HG02885 (cell line): Measurements from ENCODE around the gene MZT2B.
"Not testable (repeated sequence)": the region's sequence is repeated elsewhere in the genome, so short reads cannot be mapped to it uniquely, and the experiment has no call there.

ENCODE experiments used
- ATAC-seq: cut with Tn5 transposase; IDR thresholded peaks from one replicate; pipeline ENCODE4 v1.9.1; 2021; ENCODE audit warnings: mild to moderate bottlenecking; ENCODE audit not compliant: unreplicated experiment, poor library complexity

Gene MZT2B, protein sequence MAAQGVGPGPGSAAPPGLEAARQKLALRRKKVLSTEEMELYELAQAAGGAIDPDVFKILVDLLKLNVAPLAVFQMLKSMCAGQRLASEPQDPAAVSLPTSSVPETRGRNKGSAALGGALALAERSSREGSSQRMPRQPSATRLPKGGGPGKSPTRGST

DNA sequence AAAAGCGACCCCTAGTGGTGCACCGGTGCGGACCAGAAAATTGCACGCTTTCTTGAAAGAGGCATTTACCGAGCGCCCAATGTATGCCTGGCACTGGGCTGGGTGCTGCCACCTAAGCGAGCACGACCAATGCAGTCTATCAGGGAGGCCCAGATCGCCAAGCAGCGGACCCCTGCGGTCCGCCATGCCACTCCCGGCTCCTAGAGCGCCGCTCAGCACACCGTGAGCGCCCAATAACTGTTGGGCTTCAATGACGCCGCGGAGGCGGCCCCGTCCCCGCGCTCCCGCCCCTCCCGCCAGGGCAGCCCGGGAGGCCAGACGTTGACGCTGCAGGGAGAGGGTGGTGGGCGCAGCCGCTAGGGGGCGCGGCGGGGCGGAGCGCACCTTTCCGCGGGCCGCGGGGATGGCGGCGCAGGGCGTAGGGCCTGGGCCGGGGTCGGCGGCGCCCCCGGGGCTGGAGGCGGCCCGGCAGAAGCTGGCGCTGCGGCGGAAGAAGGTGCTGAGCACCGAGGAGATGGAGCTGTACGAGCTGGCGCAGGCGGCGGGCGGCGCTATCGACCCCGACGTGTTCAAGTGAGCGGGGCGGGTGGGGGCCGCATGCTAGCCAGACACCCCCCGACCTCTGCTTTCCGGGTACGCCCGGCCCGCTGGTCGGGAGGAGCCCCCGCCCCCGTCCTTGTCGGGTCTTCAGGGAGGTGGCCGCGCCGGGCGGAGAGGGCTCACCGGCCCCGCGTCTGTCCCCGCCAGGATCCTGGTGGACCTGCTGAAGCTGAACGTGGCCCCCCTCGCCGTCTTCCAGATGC is at the start of gene MZT2B:
Gene MZT2B (plus strand): TSS at position 383 of the 803 bp plus-strand sequence. CDS start 21 bp downstream, at position 404.
- ATAC-seq, result peak; percentile 80

DNA sequence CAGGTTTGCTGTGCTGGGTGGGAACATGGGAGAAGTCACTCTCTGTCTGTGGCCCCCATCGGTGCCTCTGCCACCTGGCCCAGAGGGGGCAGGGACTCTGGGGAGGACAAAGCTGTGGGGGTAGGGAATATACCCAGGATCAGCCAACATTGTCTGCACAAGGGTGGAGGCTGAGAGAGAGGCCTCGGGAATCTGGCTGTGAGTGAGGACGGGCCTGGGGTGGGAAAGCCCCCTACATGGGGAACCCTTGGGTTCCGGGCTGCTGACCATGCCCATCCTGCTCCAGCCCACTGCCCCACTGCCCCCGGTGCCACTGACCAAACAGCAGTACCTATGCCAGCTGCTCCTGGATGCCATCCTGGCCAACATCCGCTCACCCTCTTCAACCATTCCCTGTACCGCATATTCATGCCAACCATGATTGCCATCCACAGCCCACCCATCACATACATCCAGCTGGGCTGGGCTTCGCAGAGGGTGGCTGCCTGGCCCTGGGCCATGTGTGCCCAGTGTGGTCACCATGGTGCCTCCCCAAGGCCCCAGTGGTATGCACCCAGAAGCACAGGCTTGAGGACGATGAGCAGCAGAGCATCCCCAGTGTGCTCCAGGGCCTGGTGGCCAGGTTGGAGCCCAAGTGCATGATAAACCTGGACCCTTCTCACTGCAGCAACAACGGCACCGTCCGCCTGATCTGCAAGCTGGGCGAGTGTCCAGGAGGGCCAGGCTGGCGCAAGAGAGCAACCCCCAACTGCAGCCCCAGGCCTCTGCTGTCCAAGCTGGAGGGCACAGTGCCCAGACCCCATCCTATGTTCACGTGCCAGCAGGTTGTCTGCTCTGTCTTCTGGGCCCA is 46.1 kb upstream of the MZT2B start:
- ATAC-seq, result no peak

DNA sequence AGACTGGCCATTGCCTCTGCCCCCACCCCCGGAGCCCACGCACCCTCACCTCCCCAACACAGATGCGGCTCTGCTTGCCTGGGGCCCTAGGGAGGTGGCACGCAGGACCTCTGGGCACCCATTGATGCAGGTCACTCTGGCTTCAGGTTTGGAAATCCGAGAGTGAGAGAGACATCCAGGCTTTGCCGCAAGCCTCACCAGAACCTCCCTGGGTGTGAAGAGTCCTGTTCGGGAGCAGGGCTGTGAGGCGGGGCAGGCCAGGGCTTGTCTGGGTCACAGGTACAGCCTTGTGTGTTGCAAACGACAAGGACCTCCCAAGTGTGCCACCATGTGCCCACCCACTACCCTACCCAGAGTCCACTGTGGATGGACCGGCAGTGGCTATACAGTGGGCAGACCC is 45.5 kb upstream of the MZT2B start:
- not testable (repeated sequence) for ATAC-seq

DNA sequence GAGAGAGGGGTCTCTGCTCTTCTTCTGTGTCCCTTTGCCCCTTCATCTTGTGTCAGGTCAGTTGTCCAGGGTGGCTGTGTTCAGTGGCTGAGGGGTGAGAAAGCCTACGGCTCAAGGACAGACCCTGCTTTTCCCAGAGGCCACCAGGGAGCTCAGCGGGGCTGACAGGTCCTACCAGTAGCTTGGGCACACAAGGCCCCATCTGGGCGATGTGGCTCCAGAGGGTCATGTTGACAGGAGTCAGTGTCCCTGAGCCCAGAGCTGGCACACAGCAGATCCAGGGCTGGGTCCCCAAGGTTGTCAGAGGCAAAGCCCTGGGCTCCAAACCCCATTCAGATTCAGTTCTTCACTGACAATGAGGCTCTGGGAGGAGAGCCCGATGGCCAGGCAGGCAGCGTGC is 44.9 kb upstream of the MZT2B start:
- ATAC-seq, result not testable (repeated sequence)

DNA sequence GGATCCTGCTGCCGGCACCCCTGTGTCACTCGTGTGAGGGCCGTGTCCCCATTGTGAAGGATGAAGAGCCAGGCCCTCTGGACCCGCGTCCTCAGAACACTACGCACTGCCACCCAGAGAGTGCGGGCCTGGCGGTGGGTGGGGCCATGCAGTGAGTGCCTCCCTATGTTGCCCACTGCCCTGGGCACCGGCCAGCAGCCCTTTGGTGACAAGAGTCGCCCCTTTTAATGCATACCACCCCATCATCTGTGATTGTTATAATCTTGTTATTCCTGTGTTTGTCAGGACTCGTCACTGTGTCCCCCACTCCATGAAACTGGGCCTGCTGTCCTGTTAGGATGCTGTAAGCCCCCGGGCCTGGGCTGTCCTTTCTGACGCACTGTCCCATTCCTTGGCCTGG is 43.7 kb upstream of the MZT2B start:
- not testable (repeated sequence) for ATAC-seq

DNA sequence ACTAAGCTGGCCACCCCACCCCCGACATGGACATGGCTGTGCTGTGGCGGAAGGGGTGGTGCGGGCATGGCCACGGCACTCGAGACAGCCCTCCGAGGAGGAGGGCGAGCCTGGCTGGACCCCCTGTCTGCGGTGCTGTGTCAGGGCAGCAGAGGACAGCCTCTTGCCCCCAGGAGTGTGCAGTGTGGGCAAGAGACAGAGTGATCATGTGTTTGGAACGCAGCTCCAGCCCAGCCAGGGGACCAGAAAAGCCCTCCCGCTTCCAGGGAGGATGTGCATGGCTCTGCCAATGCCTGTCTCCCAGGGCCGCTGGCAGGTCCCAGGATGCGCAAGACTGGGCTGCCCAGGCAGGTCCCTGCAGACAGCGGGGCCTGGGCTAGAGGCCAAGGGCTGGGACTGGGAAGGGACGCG is 43.2 kb upstream of the MZT2B start:
- ATAC-seq, result not testable (repeated sequence)

DNA sequence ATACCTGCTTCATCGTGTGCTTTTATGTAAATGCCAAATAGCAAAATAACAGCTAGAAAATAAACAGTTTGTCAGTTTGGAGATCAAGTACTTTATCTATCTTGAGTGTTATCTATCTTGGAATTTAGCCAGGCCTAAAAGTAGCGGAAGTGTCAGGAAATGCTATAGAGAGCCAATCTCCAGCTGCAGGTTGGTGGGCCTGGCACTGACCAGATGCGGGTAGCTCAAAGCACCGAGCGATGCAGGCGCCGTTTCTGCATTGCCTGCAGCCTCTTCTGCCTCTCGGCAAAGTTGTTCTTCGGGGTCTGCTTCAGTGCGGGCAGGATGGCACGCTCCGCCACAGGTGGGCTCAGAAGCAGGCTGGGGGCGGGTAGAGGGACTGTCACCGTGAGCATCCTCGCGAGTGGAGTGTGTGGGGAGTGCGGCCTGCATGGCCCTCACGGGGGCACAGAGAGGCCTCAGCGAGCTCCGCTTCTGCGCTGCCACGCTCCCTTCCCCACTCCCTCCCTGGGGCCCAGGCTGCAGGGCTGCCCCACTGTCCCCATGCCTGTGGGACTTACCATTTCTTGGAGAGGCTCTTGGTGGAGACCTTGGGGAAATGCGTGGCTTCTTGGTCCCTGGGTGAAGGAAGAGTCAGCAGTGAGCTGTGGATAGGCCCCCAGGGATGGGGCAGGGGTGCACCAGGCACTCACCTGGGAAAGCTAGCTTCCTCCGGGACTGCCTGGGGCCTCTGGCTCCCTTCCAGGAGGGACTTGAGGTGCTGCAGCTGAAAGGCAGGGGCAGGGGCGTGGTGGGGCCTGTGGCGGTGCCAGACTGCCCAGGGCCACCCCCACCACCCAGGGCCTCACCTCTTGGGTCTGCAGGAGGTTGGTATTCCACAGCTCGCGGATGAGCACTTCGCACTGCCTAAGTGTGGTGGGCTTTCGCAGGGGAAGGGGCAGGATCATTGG is 42.5 kb upstream of the MZT2B start:
- ATAC-seq, result not testable (repeated sequence)

DNA sequence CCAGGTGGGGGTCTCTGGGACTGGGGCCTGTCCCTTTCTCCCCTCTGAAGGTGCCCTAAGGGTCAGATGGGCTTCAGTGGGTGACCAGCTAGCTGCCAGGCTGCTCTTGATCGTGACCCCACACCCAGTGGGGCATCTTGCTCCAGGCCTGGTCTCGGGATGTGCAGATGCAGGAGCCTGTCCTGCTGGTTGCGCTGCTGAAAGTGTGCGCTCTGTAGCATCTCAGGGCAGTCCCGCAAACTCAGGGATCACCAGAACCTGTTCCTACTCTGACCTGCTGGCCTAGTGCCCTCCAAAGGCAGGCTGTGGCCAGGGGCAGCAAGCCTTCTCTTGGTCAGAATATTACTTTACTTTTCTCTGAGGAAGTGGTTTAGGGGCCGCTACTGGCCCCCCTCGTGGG is 41.5 kb upstream of the MZT2B start:
- not testable (repeated sequence) for ATAC-seq

DNA sequence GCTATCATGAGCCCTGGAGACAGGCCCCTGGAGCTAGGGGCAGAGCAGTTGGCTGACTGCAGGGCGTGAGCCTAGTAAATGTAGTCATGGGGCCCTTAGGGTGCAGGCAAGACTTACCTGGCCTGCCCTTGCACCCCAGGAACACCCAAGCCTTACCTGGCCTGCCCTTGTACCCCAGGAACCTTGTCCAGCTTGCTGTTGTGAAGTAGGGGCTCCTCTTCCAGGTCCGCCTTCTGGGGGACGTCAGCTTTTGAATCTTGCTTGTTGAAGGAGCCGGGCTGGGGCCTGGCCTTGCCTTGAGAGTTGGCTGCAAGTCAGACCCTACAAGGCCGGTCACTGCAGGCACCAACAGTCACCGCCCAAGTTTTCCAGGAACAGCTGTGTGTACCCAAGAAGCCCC is 41.1 kb upstream of the MZT2B start:
- ATAC-seq, result not testable (repeated sequence)

DNA sequence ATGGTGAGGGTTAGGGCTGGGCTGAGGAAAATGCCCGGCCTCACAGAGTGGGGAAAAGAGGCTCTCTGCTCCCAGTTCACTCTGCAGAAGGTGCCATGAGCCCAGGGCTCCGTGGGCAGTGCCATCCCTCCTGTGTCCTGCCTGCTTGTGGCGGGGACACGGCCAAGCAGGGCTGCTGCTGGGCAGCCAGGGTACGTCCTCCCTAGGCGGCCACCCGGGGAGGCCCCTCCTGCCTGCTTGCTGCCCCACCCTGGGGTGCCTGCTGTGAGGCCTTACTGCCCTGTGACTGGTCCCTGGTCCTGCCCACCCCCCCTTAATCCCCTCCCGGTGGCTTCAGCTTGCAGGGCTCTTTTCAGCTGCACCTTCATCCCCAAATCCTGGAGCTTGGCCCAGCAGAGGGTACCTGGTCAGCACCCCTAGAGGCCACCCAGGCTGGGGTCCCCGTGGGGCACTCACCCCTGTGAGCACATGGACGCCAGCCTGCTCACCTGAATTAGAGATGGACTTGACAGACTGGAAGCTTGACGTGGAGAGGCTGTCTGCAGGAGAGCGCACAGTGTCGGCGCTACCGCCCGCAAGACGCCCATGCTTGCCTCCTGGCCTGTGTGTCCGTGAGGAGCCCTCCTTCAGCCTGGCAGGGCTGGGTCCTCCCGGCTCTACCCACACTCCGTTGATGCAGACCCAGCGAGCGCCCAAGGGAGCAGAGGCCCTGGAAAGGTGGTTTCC is 40.3 kb upstream of the MZT2B start:
- ATAC-seq, result not testable (repeated sequence)

DNA sequence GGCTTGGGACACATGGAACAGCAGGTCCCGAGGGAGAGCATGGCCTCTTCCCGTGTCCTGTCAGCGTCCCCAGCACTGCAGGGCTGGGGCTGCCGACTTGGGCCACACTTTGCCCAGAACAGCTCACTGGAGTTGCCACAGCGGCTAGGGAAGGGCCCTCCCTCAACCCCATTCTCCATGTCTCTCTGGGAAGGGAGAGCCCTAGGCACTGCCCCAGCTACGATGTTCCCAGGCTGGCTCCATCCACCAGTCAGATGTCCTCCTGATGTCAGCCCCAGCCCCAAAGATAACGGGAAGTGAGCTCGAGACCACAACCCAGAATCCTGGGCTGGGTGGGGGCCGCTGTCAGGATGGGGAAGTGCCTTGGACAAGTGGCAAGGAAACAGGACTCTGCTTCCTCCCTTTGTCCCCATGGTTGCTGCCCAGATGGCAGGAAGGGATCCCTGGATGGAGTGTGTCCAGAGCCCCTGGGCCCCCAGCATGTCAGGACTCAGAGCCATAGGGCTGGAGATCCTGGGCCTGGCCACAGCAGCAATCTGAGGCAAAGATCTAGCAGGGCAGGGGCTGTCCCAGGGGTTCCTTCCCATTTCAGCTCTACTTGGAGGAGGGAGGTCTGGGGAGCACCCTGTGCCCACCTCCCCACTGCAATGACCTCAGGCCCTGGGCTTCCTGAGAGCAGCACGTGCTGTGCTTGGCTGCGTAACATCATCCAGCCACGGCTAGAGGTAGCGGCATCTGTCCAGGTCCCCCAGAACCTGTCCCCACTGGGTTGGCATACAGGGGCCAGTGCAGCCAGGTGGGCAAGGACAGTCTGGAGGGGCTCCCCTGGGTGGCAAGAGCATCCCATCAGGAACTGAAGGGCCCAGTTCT is 39.4 kb upstream of the MZT2B start:
- ATAC-seq, result not testable (repeated sequence)

DNA sequence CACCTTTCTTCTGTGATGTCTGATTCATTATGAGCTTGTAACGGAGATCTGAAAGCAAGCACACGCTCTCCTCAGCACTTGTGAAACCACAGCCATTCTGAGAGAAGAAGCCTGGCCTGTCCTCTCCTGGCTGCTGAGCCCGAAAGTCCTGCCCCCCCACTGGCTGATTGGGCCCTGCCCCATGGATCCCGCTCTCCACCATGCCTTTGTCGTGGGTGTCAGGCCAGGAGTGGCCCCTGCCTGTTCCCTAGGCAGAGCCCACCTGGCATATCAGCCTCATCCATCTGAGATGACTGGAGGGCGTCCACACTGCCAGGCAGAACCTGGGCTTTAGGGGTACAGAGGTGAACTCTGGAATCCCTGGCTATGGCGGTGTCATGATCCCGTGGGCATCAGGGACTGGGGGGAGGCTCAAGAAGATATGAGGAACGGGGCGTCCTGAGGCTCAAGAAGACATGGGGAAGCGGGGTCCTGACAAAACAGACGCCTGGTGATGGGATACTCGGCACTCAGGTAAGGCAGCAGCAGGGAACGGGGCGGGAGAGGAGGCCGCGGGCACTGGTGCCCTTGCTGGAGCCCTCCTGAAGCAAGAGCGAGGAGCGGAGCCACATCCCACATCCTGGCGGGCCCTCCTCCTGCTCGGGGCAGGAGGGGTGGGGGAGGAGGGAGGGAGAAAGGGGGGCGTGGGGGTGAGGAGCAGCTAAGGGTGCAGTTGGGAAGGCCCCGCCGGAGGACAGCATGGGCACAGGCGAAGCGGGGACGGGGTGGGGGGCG is 38.6 kb upstream of the MZT2B start:
- peak; percentile 35 for ATAC-seq

DNA sequence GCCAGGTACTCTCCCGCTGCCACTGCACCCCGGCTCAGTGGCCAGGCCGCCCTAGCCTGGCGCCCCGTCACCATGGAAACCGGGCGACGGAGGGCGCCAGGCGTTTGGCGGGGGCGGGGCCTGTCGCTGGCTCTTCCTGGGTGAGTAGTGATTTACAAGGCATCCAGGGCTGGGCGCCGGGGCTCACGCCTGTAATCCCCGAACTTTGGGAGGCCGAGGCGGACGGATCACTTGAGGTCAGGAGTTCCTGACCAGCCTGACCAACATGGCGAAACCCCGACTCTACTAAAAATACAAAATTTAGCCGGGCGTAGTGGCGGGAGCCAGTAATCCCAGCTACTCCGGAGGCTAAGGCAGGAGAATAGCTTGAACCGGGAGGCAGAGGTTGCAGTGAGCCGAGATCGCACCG is 37.1 kb upstream of the MZT2B start, which contains the start of gene CCDC74B:
Gene CCDC74B (minus strand): TSS at position 107 of the 409 bp plus-strand sequence. CDS start 116 bp downstream, outside the sequence.
- peak; percentile 95 for ATAC-seq

DNA sequence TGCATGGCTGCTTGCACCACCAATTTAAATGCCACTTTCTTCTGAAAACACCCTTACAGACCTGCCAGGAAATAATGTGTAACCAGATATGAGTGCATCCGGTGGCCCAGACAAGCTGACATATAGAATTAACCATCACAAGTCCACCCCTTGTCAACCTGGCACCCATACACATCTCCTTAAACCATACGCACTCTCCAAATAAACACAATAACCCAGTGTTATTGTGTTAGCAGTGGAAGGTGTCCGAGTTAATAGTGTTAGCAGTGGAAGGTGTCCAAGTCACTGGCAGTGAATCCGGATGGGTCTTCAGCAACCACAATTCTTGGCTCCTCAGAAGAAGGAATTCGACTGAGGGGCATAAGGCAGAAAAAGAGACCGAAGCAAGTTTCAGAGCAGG is 33.5 kb upstream of the MZT2B start:
- ATAC-seq, result not testable (repeated sequence)

DNA sequence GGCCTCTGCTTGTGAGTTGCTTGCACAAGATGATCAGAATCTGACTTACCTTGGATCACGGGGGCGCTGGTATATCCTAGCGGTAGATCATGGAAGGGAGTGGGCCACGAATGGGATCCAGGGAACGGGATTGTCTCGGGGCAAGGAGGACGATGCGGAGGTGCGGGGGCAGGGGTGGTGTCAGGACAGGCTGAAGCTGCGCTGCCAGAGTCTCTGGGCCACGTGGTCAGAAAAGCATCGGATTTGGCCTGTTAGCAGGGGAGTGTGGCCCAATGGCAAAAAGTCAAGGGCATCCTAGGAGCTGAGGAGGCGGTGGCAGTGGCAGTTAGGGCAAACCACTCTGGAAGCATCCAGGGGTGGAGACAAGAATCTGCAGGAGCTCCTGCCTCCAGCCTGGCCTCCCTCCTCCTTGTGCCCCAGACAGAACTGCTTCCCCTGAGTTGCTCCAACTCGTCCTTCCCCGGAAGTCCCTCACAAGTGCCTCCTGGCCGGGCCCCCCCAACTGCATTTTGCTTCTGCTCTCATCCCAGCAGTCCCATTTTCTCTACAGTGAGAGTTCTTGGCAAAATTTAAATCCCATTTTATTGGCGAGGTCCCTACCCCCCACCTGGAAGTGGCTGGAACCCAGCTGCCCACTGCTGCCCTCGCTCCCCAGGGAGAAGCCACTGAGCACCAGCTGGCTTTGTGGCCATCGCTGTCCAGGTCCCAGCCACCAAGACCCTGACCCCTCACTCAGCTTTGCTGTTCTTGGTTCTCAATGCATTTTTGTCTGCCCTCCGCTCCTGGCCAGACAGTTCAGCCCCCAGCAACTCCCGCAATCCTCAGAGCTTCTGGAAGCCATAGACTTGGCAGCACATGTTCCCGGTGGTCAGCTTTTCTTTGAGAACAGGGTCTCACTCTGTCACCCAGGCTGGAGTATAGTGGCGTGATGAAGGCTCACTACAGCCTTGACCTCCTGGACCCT is 31.6 kb upstream of the MZT2B start:
- ATAC-seq, result no peak

DNA sequence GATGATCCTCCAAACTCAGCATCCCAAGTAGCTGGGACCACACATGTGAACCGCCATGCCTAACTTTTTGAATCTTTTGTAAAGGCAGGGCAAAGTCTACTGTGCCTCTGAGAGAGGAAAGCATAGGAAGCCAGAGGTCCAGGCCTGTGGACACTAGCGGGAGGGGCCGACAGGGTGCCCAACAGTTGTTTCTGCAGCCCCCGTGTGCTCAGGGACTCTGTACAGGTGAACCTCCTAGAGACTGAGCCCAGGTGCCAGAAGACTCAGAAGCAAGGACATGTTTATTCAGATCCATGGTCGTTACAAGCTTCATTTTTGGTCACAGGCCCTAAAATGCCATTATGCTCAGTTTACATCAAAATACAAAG is 30.9 kb upstream of the MZT2B start:
- not testable (repeated sequence) for ATAC-seq
